Uterus (tissue), 2 donors: ENCODE results near the gene LMO3.

Experiments used
- POLR2A ChIP-seq, 2 donors: fragments of 450-650 bp; IDR thresholded peaks; one replicate each; pipeline ENCODE4 v1.6.1; 2016; ENCODE audit warnings: antibody characterized with exemption in 2 of 2, mild to moderate bottlenecking in 1 of 2, moderate library complexity in 1 of 2
- TF ChIP-seq, protein P1 (sequence below), 4 experiments: fragments of 200-600 bp in 2 of 4; fragments of 450-650 bp in 2 of 4; sonication (generic) in 2 of 4; IDR thresholded peaks; one replicate each; pipeline ENCODE4 v1.5.1; 2016 to 2019; ENCODE audit warnings: antibody characterized with exemption in 4 of 4, mild to moderate bottlenecking in 2 of 4, moderate library complexity in 1 of 4

DNA sequence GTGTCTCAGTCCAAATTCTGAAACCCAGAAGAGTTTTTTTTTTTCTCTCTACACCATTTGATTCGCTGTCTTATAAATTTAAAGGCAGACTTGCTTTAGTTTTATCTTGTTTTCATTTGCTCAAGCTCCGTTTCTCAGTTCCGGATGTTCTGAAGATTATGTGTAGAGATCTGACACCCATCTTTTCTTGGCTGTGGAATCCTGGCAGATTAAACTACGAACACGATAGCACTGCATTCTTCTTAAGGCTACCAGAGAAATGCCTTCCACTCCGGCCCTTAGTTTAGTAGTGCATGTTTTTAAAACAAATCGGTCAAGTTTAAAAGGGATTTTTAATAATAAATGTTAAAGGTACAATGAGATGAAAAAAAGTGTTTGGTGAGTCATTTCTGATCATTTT, 106.4 kb downstream of the LMO3 start:
- TF ChIP-seq, protein P1, sequence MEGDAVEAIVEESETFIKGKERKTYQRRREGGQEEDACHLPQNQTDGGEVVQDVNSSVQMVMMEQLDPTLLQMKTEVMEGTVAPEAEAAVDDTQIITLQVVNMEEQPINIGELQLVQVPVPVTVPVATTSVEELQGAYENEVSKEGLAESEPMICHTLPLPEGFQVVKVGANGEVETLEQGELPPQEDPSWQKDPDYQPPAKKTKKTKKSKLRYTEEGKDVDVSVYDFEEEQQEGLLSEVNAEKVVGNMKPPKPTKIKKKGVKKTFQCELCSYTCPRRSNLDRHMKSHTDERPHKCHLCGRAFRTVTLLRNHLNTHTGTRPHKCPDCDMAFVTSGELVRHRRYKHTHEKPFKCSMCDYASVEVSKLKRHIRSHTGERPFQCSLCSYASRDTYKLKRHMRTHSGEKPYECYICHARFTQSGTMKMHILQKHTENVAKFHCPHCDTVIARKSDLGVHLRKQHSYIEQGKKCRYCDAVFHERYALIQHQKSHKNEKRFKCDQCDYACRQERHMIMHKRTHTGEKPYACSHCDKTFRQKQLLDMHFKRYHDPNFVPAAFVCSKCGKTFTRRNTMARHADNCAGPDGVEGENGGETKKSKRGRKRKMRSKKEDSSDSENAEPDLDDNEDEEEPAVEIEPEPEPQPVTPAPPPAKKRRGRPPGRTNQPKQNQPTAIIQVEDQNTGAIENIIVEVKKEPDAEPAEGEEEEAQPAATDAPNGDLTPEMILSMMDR (IDR thresholded peaks at IDR 0.05): no peak
- TF ChIP-seq POLR2A (IDR thresholded peaks at IDR 0.05): no peak
